ENCODE measurements around the gene RXFP1. TPM values are rescaled to one million over a fixed set of nuclear protein-coding genes. Genes with fewer than 3 reads are reported as not detected.

RXFP1 gene
- total RNA-seq, 1 experiment from 2014 or later, result not detected

- CTCF ChIA-PET, result no interaction called here
- DNase-seq (ENCODE audit: low spot score), result no peak
- H3K4me3 ChIP-seq (ENCODE audit: low read depth, low read length, poor library complexity, severe bottlenecking), result no peak overlapping the region
- H3K27ac ChIP-seq (ENCODE audit: low read depth, low read length, poor library complexity, severe bottlenecking), result no peak overlapping the region
- peaks cover 5% of the 10 kb centered on the region for H3K27me3 ChIP-seq (replicated peaks; ENCODE audit: insufficient read depth, low read depth, low read length, poor library complexity)
- intact Hi-C loops (cut with micrococcal nuclease; ENCODE audit: unreplicated experiment), result no loop called here
- no peaks in the 10 kb centered on the region for H3K36me3 ChIP-seq (ENCODE audit: insufficient read depth, low read length, poor library complexity, severe bottlenecking)
- no peaks in the 10 kb centered on the region for H3K9me3 ChIP-seq (ENCODE audit: low read depth, low read length, poor library complexity, severe bottlenecking)
- H3K4me1 ChIP-seq (ENCODE audit: insufficient read depth, low read length, poor library complexity, severe bottlenecking), result no peaks in the 10 kb centered on the region
- no TSS peak for BruUV-seq (replicated peaks)
- no peak for TF ChIP-seq EZH2 (IDR thresholded peaks at IDR 0.05; ENCODE audit: borderline replicate concordance, low read depth, low read length, poor library complexity, severe bottlenecking)
- no peak for TF ChIP-seq CTCF (conservative IDR thresholded peaks at IDR 0.05; ENCODE audit: low read depth, low read length)
- POLR2A ChIA-PET (ENCODE audit: low non-redundant PET), result no interaction called here
Measured at GRCh38 chr4:158530381-158530780, 8.7 kb downstream of the RXFP1 start.

GRCh38 chr4:158530898-158531297 lies 9.2 kb downstream of the RXFP1 start:
- CTCF ChIA-PET, result no interaction called here
- no TSS peak for BruUV-seq (replicated peaks)
- POLR2A ChIA-PET (ENCODE audit: low non-redundant PET), result no interaction called here
- H3K27ac ChIP-seq (ENCODE audit: low read depth, low read length, poor library complexity, severe bottlenecking), result no peak overlapping the region
- no peaks in the 10 kb centered on the region for H3K4me1 ChIP-seq (ENCODE audit: insufficient read depth, low read length, poor library complexity, severe bottlenecking)
- DNase-seq (ENCODE audit: low spot score), result no peak
- H3K27me3 ChIP-seq (replicated peaks; ENCODE audit: insufficient read depth, low read depth, low read length, poor library complexity), result peaks cover 5% of the 10 kb centered on the region
- no peaks in the 10 kb centered on the region for H3K9me3 ChIP-seq (ENCODE audit: low read depth, low read length, poor library complexity, severe bottlenecking)
- H3K4me3 ChIP-seq (ENCODE audit: low read depth, low read length, poor library complexity, severe bottlenecking), result no peak overlapping the region
- no peaks in the 10 kb centered on the region for H3K36me3 ChIP-seq (ENCODE audit: insufficient read depth, low read length, poor library complexity, severe bottlenecking)
- intact Hi-C loops (cut with micrococcal nuclease; ENCODE audit: unreplicated experiment), result no loop called here
- TF ChIP-seq CTCF (conservative IDR thresholded peaks at IDR 0.05; ENCODE audit: low read depth, low read length), result no peak
- no peak for TF ChIP-seq EZH2 (IDR thresholded peaks at IDR 0.05; ENCODE audit: borderline replicate concordance, low read depth, low read length, poor library complexity, severe bottlenecking)

- intact Hi-C loops (cut with micrococcal nuclease; ENCODE audit: unreplicated experiment), result no loop called here
- peaks cover 5% of the 10 kb centered on the region for H3K27me3 ChIP-seq (replicated peaks; ENCODE audit: insufficient read depth, low read depth, low read length, poor library complexity)
- no peaks in the 10 kb centered on the region for H3K9me3 ChIP-seq (ENCODE audit: low read depth, low read length, poor library complexity, severe bottlenecking)
- DNase-seq (ENCODE audit: low spot score), result no peak
- no peak for TF ChIP-seq EZH2 (IDR thresholded peaks at IDR 0.05; ENCODE audit: borderline replicate concordance, low read depth, low read length, poor library complexity, severe bottlenecking)
- no peak for TF ChIP-seq CTCF (conservative IDR thresholded peaks at IDR 0.05; ENCODE audit: low read depth, low read length)
- CTCF ChIA-PET, result no interaction called here
- H3K36me3 ChIP-seq (ENCODE audit: insufficient read depth, low read length, poor library complexity, severe bottlenecking), result no peaks in the 10 kb centered on the region
- POLR2A ChIA-PET (ENCODE audit: low non-redundant PET), result interaction anchor here (0.9 kb wide), 1 partner anchor 9 kb away, joined by 10 read pairs; no protein-coding TSS in a partner anchor
- no peak overlapping the region for H3K27ac ChIP-seq (ENCODE audit: low read depth, low read length, poor library complexity, severe bottlenecking)
- H3K4me3 ChIP-seq (ENCODE audit: low read depth, low read length, poor library complexity, severe bottlenecking), result no peak overlapping the region
- BruUV-seq (replicated peaks), result no TSS peak
- H3K4me1 ChIP-seq (ENCODE audit: insufficient read depth, low read length, poor library complexity, severe bottlenecking), result no peaks in the 10 kb centered on the region
Measured at GRCh38 chr4:158532556-158533231, 11.0 kb downstream of the RXFP1 start.
